CD4-positive, alpha-beta T cell treated with Interleukin-6 for 4 hours (primary cell): ENCODE data around the gene PPP4R2.

Experiments used
- DNase-seq: peaks from one replicate; pipeline ENCODE4 v3.0.0-alpha.2; 2020; ENCODE audit warnings: mixed read lengths

Gene PPP4R2

GRCh38 chr3:73070675-73071575 is 74.3 kb downstream of the PPP4R2 start:
- no peak for DNase-seq

GRCh38 chr3:73071952-73072351 is 75.3 kb downstream of the PPP4R2 start:
- DNase-seq = no peak

GRCh38 chr3:73072634-73073033 is 76.0 kb downstream of the PPP4R2 start:
- no peak for DNase-seq

- no peak for DNase-seq
Observed at GRCh38 chr3:73073091-73073707, 76.6 kb downstream of the PPP4R2 start.

GRCh38 chr3:73074781-73075180 is 78.2 kb downstream of the PPP4R2 start:
- no peak for DNase-seq

GRCh38 chr3:73080216-73080966 is 83.8 kb downstream of the PPP4R2 start:
- no peak for DNase-seq

- no peak for DNase-seq
Observed at GRCh38 chr3:73081140-73081539, 84.5 kb downstream of the PPP4R2 start.

GRCh38 chr3:73084170-73084569 is 87.6 kb downstream of the PPP4R2 start:
- no peak for DNase-seq

GRCh38 chr3:73086071-73086494 is 89.5 kb downstream of the PPP4R2 start:
- DNase-seq = peak; percentile 61

GRCh38 chr3:73094129-73094528 is 97.5 kb downstream of the PPP4R2 start:
- DNase-seq = no peak

- no peak for DNase-seq
Observed at GRCh38 chr3:73094951-73095350, 98.3 kb downstream of the PPP4R2 start.

- no peak for DNase-seq
Observed at GRCh38 chr3:73096169-73096568, 99.6 kb downstream of the PPP4R2 start.

- no peak for DNase-seq
Observed at GRCh38 chr3:73098026-73098425, 101.4 kb downstream of the PPP4R2 start.

GRCh38 chr3:73098873-73099272 is 102.3 kb downstream of the PPP4R2 start:
- no peak for DNase-seq

- DNase-seq = peak; percentile 77
Observed at GRCh38 chr3:73100741-73101559, 104.3 kb downstream of the PPP4R2 start.

GRCh38 chr3:73101881-73102280 is 105.3 kb downstream of the PPP4R2 start:
- DNase-seq = no peak

GRCh38 chr3:73107215-73107614 is 110.6 kb downstream of the PPP4R2 start:
- no peak for DNase-seq

- no peak for DNase-seq
Observed at GRCh38 chr3:73107676-73108187, 111.1 kb downstream of the PPP4R2 start.

- DNase-seq = no peak
Observed at GRCh38 chr3:73108750-73109149, 112.1 kb downstream of the PPP4R2 start.

- DNase-seq = no peak
Observed at GRCh38 chr3:73110530-73110929, 113.9 kb downstream of the PPP4R2 start.

GRCh38 chr3:73114711-73115110 is 118.1 kb downstream of the PPP4R2 start:
- DNase-seq = no peak

GRCh38 chr3:73115806-73116205 is 119.2 kb downstream of the PPP4R2 start:
- no peak for DNase-seq
